Measurements from ENCODE around the gene PDE4B.

Gene PDE4B

DNA sequence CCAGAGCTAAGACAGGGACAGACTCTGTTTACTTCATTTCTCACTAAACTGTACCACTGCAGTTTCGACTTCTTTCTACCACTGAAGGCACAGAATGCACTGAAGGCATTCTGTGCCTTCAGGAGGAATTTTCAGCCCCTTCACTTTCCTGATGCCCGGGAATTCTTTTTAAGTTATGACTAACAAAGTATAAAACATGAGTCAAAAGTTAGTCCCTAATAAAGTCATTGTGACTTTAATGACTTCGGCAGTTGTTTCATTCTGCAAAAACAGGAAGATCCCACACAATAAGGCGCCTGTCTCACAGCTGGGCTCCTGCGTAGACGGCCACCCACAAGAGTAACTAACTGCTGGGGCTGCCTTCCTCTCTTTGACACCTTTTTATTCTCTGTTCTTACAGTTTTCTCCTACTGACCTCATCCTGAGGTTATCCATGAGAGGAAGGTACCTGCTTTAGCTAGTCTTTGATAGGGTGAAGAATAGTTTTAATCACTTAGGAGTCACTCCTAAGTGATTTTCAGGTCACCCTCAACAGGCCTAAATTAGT is 557.4 kb downstream of the PDE4B start:
- peak; percentile 49 for DNase-seq

DNA sequence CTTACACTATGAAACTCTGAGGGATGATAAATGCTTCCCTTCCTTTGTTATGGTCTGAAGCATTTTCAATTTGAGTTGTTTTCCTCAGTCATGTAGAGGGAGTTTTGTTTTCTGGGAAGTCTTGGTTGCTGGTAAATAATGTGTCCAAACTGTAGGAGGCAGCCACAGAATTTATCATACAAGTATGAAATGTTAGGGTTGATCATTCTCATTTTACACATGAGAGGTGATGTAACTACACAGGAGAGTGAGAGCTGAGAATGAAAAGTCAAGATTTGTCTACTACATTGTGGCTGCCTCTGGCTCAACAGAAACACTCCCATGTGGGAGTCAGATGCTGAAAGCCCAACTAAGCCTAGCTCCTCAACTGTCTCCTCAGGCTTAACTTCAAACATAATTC is 558.8 kb downstream of the PDE4B start:
- DNase-seq, result no peak

DNA sequence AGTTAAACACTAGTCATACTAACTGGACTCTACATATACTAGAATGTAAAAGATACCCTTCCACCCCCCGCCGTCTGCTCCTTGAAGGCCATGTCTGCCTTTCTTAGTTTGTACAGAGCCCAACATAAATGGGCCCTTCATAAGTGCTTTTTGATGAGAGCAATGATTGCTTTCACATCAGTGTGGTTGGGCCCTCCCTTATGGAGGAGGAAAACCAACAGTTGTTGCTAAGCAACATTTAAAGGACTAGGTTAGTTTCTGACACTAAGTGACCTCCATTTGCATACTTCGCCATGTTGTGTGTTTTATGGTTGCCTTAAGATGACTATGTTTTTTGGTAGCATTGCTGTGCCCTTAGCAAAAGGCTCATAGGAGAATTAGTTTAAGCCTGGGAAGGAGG is 559.2 kb downstream of the PDE4B start:
- peak; percentile 44 for DNase-seq

DNA sequence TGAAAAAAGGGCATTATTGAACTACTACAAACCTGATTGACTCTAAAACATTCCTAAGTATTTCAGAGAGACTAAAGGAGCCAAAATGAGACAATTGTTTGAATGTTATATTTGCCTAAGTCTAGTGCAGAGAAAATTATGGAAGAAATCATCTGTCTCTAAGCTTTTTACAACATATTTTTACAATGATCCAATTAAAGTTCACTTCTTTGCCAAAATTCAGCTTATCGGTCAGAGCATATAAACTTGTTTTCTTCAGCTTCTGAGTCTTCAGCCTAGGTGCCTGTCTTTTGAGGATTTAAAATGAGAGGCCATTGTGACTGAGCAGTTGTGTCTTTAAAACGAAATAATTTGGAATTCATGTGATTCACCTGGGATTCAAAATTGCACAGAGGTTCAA is 560.1 kb downstream of the PDE4B start:
- DNase-seq, result no peak

DNA sequence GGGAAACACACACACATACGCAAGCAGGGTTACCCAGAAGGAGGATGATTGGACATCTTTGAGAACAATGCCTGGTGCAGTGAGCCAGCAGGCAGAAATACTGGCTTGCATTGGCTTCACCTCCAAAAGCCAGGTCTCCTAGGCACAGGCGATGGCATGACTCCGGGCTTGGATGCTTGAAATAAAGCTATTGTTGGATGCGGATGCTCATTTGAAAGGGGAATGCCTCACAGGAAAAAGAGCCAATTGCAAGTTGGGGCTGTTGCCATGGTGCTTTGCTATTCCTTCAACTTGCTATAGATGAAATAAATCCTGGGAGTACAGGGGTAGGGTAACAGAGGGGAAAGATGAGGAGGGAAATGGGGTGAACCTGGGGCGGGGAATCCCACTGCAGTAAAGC is 560.6 kb downstream of the PDE4B start:
- no peak for DNase-seq

DNA sequence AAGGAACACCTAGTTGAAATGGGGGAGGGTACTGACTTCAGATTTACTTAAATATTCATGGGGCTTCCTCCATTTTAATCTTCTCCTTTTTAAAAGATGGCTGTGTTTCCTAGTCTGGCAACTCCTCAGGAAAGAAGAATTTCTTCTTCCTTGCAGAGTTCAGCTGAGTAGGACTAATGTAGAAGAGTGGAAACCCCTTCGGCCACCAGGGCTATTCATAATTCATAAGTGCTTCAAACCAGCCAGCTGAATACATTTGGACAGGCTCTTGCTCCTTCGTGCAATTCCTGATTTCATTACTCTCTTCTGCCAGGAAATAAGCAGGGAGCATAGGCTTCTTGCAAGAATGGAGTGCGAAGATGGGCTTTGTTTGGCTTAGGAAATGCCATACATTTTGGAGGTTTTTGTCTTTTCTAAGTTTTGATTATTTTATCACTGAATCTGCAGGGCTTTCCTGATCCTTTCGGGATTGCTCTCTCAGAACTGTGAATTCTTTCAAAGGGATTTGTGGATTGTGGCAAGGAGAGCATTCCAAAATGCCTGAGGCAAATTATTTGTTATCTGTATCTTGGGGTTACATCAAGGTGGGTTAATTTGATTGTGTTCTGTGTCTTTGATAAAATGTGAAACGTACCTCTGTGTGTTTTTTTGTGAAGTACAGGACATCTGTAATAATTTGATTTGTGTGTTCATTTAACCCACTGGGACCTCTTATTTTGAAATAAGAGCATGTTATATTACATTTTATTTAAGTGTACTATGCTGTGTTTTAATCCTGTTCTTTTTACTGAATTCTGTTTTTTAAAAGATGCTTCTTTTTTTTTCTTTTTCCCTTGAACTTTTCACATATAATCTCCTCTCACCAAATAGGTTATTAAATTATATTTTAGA is 561.9 kb downstream of the PDE4B start:
- no peak for DNase-seq

DNA sequence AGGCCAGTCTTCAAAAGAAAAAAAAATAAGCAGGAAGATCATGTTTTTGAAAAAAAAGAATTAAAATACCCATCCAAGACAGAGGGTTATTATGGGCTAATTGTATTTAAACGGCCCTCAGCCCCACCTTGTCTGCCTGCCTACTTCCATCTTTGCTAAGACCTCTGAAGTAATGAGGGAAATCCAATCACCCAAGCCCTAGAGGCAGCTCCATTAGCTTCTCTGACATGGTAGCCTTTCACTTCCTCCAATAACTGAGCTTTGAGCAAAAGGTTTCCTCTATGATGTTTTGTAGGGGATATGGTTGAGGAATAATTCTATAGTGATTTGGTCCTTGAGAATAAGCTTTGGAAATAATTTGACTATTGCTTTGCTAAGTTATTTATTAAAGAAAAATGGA is 563.1 kb downstream of the PDE4B start:
- DNase-seq, result no peak

DNA sequence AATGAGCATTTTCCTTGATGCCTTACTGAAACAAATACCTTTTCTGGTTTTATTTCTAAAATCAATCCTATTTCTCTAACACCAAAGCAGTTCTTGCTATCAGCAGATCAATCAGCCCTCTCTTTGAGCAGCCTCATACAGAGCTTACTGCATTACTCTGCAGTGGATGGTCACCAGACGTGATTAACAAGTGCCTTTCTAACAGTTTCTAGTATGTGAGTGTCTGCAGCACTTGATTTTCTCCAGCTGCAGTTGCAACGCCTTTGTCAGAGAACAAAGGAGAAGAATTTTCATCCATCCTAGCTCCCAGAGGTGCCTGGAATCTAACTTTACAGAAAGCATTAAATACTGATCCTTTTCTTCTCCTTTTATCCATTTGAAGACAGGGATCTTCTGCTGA is 563.9 kb downstream of the PDE4B start:
- no peak for DNase-seq

DNA sequence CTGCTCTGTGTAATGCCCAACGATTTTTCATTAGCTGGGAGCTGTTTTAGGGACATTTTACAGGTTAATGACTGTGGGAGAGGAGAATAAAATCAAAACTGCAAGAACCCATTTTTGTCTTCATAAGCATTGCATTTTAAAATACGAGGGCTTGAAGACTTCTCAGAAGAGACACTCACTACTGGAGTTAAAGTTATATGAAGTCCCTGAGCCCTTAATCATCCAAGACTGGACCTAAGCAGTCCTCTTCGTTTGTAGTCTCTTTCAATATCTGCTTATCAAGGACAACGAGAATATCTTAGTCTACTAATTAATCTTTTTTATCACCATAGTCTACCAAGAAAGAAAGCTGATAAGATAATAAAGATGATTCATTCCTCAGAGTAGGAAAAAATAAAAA is 564.3 kb downstream of the PDE4B start:
- DNase-seq, result no peak

DNA sequence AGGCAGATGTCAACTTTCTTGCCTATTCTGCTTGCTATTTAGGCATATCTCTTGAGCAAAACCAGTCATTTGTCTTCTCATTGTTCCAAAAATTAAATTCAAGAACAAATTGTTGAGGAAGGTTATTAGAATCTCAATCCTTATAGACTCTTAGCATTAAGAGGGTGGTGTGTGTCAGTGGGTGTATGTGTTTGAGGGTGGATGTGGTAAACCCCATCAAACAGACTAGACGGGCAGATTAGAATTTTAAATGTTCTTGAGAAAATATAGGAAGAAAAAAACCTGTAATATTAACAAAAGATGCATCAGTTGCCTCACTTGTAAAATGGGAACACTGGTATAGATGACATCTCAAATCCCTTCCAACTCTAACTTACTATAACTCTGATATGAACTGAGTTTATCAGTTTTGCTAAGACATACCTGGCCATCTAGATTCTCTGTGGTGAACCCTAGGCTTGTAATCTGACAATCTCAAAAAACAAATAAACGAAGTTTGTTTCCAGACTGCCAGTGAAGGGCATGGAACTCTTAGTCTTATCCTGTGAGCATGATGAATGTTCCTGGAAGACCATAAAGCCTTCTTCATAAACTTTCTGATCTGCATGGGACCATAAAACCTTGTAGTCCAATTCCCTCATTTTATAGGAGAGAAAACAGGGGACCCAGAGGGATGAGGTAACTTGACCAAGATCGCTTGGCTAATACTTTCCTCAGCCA is 564.9 kb downstream of the PDE4B start:
- no peak for DNase-seq

DNA sequence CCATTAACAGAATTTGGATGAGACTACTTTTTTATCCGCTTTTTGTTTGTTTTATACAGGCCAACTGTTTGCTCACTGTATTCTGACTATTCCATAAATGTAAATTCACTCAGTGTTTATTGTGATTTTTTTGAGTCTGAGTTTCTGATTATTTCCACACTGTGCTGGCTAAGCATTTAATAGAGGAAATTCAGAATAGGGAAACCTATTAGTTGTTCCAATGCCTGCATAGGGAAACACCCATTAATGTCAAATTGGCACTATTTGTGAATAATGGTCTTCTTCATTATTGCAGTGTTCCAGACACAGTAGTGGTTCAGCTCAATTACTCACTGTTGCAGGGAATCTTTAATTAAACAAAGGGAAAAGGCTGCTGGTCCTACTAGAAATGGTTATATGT is 566.6 kb downstream of the PDE4B start:
- DNase-seq, result no peak

DNA sequence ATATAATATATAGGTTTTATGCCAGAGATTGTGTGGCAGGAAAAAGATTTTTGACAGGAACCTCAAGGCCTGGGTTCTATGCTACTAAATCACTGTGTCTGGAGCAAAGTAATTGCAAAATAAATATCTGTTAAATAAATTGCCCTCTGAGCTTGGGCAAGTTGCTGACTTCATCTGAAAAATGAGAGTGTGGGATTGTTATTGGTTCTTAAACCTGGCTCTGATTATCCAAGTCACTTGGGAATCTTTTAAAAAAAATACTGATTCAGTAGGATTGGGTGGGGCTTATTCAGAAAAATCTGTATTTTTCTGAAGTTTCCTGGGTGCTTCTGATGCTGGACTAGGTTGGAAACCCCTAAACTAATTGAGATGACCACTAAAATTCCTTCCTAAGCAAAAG is 567.1 kb downstream of the PDE4B start:
- no peak for DNase-seq

DNA sequence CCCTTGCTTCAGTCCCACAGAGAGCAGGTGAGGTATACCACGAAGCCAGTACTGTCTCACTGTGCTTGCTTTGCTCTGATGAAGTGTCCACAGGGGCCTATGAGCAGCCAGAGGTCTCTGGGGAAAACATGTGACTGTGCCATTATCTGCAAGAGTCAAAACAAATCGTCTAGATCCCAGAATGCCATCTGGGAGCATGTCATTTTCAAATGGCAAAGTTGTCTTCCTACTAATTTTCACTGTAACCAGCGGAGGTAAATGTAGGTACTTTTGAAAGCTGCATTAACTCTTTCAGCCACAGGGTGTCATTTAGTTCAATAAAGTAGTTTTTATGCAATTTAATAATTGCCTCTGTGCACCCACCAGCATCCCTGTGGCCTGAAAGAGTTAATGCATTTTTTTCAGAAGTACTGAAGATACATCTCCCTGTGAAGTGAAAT is 567.6 kb downstream of the PDE4B start:
- DNase-seq, result no peak

DNA sequence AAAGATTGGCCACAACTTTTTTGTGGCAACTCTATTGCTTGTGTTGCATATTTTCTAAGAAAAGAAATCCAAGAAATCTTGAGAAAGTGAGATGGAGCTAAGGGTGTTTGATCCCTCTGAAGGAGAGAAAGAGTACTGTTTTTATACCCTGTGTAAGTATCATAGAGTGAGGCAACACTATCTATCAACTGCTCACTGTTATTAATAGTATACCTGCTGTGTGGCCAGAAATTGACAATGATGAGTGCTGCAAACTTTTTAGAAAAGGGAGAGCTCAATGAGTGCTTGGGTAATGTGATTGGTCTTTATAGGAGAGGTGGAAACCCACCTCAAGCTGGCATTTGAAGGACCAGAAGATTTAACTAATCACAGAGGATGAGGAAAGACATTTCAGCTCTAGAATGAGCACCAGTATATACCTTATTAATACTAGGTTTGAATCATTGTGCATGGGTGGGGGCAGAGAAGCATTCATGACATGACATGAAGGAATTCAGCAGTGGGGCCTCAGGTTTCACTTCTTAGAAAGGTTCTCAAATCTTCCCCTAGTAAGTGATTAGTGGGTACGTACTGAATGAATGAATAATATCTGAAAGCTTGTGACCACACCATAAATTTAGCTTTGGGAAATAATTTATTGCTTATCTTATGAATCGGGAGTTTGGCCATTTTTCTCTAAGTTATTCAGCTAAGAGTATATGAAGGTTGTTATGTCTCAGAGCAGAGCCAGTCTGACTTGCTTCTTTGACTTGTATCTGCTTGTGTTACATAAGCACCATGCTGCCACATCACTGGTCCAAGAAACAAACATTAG is 572.1 kb downstream of the PDE4B start:
- no peak for DNase-seq

DNA sequence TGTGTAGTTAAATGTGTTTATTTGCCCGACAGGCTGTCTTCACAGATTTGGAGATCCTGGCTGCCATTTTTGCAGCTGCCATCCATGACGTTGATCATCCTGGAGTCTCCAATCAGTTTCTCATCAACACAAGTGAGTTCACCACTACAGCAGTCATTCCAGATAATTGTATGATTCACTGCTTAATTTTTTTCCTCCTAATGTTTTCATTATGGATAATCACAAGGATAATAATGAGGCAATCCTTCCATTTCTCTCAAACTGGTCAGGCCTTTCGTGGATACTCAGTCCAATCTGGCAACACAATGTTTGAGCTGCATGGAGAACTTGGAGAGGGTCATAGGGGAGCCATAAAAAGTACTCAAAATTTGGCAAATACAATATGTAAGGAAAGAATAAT is 572.9 kb downstream of the PDE4B start:
- DNase-seq, result no peak

DNA sequence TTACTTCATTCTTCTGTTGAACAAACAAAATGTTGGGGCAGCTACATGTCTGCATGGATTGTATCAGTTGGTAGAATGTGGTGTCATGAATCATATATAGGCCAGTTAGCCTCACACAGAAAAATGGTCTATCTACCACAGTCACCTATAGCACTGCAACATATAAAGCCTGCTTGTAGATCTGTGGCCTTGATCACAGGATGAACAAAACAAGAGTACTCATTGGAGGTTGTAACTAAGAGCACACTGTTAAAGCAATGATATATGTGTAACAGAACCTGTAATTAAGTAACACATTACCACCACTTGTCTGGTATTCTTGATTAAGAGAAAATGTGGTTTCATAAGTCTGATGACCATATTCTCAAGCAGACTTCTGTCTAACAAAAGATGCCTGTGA is 573.9 kb downstream of the PDE4B start:
- no peak for DNase-seq

DNA sequence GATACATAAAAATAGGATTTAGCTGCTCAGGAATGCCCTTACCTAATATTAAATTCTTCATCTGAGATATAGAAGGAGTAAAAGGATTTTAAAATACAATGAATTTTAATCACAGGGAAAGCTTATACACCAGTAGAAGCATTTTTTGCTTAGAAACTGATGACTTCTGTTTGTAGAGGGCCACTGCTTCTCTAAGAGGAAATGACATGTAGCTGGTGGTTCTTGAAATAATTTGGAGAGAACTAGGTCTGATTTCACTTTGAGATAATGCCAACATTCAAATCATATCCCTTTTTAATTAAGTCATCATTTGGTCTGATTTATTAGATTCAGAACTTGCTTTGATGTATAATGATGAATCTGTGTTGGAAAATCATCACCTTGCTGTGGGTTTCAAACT is 574.7 kb downstream of the PDE4B start:
- DNase-seq, result no peak

DNA sequence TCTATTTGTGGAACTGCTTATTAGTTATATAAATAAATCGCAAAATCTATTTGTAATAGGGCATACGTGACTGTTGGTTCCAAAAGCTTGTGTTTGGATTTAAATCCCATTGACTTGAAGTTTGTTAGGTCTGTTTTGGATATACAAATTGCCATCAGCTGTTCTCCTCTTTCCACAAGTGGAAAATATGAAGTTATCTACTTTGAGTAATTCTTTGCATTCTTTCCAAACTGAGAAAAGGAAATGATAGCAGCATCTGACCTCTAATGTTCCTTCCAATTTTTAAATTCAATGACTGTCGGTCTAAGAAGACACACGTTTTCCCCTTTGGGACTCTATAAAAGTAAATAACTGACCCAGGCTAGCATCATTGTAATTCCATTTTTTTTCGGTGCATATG is 575.6 kb downstream of the PDE4B start:
- no peak for DNase-seq

DNA sequence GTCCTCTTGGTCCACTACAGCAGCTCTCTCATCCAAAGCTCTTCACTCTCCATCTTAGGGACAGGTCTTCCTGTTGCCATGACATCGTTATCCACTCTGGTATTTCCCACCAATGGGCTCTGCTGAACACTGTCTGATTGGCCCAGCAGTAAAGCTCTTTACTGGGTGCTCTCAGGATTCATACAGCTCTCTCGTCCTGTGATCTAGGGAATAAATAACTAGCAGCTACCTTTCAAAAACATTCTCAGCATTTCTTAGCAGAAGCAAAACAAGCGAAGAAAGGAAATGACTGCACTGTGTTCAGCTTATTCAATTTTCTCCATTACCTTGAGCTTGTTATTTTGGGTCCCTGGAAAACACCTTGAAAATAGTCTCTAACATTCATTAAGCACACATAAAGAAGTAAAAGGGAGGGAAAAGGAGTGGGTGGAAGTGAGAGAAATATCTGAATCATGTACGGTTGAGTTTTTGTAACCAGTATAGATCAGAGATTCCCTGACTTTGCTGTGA is 577.8 kb downstream of the PDE4B start:
- no peak for DNase-seq

DNA sequence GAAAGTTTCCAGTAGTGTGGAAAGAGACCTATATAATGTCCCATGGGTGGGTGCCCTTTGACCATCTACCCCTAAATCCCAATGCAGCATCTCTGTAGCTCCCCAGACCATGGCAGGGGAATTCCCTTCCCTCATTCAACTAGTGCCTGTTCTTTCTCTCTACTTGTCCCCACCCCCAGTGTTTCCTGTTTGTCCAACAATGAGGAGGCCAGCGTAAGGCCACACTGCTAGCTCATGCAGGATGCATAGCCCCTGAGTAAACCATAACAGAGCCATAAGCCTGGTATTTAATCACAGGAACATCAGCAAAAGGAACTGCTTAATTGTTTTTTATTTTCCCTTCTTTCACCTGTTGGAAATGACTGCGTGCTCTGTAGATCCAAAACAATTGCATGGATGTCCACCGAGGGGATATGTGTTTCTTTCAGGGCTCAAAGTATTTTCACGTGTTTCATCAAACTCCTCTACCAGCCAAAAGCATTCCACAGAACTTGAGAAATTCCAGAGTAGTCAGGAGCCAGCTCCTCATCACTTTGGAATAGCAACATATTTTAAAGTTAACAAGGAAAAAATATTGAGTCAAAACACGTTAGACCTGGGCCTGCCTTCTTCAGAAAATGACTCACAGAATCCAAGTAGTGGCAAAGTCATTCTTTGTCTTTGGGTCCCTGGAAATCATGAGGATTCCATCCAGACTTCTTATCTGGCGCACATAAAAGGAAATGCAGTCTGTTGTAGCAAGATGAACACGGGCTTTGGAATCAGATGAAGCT is 578.7 kb downstream of the PDE4B start:
- DNase-seq, result no peak

DNA sequence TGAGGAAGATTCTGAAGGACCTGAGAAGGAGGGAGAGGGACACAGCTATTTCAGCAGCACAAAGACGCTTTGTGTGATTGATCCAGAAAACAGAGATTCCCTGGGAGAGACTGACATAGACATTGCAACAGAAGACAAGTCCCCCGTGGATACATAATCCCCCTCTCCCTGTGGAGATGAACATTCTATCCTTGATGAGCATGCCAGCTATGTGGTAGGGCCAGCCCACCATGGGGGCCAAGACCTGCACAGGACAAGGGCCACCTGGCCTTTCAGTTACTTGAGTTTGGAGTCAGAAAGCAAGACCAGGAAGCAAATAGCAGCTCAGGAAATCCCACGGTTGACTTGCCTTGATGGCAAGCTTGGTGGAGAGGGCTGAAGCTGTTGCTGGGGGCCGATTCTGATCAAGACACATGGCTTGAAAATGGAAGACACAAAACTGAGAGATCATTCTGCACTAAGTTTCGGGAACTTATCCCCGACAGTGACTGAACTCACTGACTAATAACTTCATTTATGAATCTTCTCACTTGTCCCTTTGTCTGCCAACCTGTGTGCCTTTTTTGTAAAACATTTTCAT is 579.9 kb downstream of the PDE4B start:
- DNase-seq, result no peak

DNA sequence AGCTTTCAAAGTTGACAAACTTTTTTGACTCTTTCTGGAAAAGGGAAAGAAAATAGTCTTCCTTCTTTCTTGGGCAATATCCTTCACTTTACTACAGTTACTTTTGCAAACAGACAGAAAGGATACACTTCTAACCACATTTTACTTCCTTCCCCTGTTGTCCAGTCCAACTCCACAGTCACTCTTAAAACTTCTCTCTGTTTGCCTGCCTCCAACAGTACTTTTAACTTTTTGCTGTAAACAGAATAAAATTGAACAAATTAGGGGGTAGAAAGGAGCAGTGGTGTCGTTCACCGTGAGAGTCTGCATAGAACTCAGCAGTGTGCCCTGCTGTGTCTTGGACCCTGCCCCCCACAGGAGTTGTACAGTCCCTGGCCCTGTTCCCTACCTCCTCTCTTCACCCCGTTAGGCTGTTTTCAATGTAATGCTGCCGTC is 580.5 kb downstream of the PDE4B start:
- no peak for DNase-seq
